OCI-LY1 (cell line): ENCODE data around the gene CCDC50.

Experiments
- EZH2 ChIP-seq: fragments of 200-600 bp; sonication (generic), shearing (Covaris generic); IDR thresholded peaks from 2 replicates; pipeline ENCODE4 v1.8.0; 2017; ENCODE audit warnings: borderline replicate concordance, mixed run types, mild to moderate bottlenecking, antibody characterized with exemption, low read length, moderate library complexity, mixed read lengths
- TF ChIP-seq, protein P1 (sequence below): fragments of 200-600 bp; sonication (generic), shearing (Covaris generic); IDR thresholded peaks from 2 replicates; pipeline ENCODE4 v1.5.1; 2017; ENCODE audit warnings: mild to moderate bottlenecking, antibody characterized with exemption, low read length, moderate library complexity, mixed read lengths

DNA sequence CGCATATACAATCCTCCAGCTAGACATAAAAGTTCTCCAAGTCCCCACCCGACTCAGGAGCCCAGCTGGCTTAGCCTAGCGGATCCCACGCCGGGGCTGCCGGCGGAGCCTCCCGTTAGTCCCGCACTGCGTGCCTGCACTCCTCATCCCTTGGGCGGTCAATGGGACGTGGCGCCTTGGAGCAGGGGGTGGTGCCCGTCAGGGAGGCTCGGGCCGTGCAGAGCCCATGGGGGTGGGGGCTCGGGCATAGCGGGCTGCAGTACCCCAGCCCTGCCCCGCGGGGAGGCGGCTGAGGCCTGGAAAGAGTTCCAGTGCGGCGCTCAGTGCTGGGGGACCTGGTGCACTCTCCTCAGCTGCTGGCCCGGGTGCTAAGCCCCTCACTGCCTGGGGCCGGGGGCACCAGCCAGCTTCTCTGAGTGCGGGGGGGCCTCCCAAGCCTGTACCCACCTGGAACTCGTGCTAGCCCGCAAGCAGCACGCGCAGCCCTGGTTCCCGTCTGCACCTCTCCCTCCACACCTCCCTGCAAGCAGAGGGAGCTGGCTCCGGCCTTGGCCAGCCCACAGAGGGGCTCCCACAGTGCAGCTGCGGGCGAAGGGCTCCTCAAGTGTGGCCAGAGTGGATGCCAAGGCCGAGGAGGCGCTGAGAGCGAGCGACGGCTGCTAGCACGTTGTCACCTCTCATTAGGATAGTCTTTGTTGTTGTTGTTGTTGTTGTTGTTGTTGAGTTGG is 12.2 kb upstream of the CCDC50 start:
- TF ChIP-seq, protein P1, sequence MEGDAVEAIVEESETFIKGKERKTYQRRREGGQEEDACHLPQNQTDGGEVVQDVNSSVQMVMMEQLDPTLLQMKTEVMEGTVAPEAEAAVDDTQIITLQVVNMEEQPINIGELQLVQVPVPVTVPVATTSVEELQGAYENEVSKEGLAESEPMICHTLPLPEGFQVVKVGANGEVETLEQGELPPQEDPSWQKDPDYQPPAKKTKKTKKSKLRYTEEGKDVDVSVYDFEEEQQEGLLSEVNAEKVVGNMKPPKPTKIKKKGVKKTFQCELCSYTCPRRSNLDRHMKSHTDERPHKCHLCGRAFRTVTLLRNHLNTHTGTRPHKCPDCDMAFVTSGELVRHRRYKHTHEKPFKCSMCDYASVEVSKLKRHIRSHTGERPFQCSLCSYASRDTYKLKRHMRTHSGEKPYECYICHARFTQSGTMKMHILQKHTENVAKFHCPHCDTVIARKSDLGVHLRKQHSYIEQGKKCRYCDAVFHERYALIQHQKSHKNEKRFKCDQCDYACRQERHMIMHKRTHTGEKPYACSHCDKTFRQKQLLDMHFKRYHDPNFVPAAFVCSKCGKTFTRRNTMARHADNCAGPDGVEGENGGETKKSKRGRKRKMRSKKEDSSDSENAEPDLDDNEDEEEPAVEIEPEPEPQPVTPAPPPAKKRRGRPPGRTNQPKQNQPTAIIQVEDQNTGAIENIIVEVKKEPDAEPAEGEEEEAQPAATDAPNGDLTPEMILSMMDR, result no peak
- TF ChIP-seq EZH2, result no peak
